ENCODE results near the gene HEMK1. TPM values are rescaled to one million over a fixed set of nuclear protein-coding genes. Genes with fewer than 3 reads are reported as not detected.

The HEMK1 gene
- total and polyA plus RNA-seq, 5 donors from 2014 or later = 18.5 to 24.9 (median 22.1) TPM

DNA sequence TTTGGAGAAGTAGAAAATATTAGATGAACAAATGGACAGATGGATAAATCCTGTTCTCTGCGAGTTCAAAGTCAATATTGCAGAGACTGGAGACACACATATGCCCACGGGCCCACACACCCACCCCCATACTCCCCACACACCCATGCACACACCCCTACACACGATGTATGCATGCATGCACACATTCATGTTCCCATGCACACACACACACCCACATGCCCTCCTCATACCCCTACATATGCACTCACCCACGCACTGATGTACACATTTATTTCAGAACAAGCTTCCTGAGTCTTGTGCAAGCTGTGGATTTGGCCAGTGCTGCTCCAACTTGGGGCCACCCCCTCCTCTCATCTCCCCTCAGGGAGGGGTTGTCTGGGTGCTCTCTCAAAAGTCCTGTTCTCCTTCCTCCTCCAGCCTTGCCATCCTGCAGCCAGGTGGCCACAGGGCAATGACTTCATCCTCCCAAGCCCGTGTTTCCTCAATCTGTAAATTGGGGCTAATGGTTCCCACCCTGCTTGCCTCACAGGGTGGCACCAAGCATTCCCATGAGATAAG lies 64.0 kb downstream of the HEMK1 start:
- DNase-seq (no peak), ATAC-seq (ENCODE audit: low read depth in 2 of 2) (peak in 1 of 2 donors; percentile 17)
- H3K9me3 Mint-ChIP-seq = no peaks in the 10 kb centered on the region
- H3K27me3 Mint-ChIP-seq = no peaks in the 10 kb centered on the region
- H3K4me1 Mint-ChIP-seq = peaks cover 33 to 91% (median 72%) of the 10 kb centered on the region in 4 donors
- H3K36me3 Mint-ChIP-seq = peaks cover 11% of the 10 kb centered on the region
- H3K4me3 ChIP-seq (ENCODE audit: low read depth, low read length) = no peak overlapping the region
- H3K4me1 ChIP-seq (ENCODE audit: control insufficient read depth, insufficient read depth, low read length, poor library complexity, severe bottlenecking) = peaks cover 76% of the 10 kb centered on the region
- no peak overlapping the region for H3K27ac ChIP-seq (ENCODE audit: insufficient read depth, low read length, poor library complexity, severe bottlenecking)
- H3K4me3 Mint-ChIP-seq = peak overlapping the region in 2 of 4 donors; percentile 47 to 64
- no peaks in the 10 kb centered on the region for H3K27me3 ChIP-seq (ENCODE audit: control insufficient read depth, insufficient read depth, low read length)
- H3K27ac Mint-ChIP-seq = peak overlapping the region in 2 of 3 donors; percentile 74 to 89
- no peaks in the 10 kb centered on the region for H3K9me3 ChIP-seq (ENCODE audit: control insufficient read depth in 2 of 2, low read length in 2 of 2)
- H3K36me3 ChIP-seq (ENCODE audit: control insufficient read depth, insufficient read depth, low read length) = peaks cover 2% of the 10 kb centered on the region

- Mint-ChIP-seq H3K4me3 (no peak overlapping the region), H3K27me3 (no peaks in the 10 kb centered on the region), H3K4me1 (peaks cover 33 to 84% (median 63%) of the 10 kb centered on the region in 4 donors), H3K27ac (peak overlapping the region in 1 of 3 donors; percentile 75), H3K36me3 (peaks cover 19% of the 10 kb centered on the region), H3K9me3 (no peaks in the 10 kb centered on the region)
- DNase-seq (no peak), ATAC-seq (ENCODE audit: low read depth in 2 of 2) (no peak)
- Histone ChIP-seq H3K27me3 (ENCODE audit: control insufficient read depth, insufficient read depth, low read length) (no peaks in the 10 kb centered on the region), H3K4me3 (ENCODE audit: low read depth, low read length) (no peak overlapping the region), H3K27ac (ENCODE audit: insufficient read depth, low read length, poor library complexity, severe bottlenecking) (no peak overlapping the region), H3K4me1 (ENCODE audit: control insufficient read depth, insufficient read depth, low read length, poor library complexity, severe bottlenecking) (peaks cover 58% of the 10 kb centered on the region), H3K9me3 (ENCODE audit: control insufficient read depth in 2 of 2, low read length in 2 of 2) (no peaks in the 10 kb centered on the region), H3K36me3 (ENCODE audit: control insufficient read depth, insufficient read depth, low read length) (peaks cover 5% of the 10 kb centered on the region)
These were observed 65.7 kb downstream of the HEMK1 start for GRCh38 chr3:50635066-50635465.

DNA sequence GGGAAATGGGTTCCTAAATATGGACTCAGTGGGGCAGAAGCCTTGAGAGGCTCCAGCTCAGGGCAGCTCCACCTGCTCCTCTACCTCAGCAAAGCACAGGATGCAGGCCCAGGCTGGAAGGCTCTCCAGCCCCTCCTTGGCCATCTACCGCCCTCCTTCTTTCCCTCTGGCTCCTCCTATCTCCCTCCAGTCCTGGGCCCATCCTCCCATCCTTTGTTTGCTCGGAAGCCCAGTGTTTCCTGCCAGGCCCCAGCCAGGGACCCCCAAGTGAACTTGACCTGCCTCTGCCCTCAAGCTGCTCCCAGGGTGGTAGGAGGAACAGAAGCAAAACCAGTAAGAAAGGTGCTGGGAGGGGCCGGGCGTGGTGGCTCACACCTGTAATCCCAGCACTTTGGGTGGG lies 67.7 kb downstream of the HEMK1 start:
- H3K4me1 ChIP-seq (ENCODE audit: control insufficient read depth, insufficient read depth, low read length, poor library complexity, severe bottlenecking) = peaks cover 39% of the 10 kb centered on the region

DNA sequence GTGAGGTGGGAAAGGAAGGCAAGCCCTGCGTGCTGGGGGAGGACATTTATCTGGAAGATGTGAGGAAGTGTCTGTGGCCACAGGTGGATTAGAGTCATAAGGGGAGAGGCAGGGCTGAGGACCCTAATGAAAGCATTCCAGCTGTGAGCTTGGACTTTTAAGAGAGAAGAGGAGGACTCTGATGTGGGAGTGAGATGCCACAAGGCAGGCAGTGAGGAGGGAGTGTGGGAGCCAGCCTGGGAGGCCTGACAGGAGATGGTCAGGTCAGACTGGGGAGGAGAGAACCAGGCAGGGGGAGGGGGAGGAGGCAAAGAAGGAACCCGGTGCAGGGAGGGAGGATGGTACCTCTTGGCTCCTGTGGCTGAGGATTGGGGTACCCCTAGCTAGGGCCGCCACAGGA lies 68.6 kb downstream of the HEMK1 start:
- Mint-ChIP-seq H3K4me3 (no peak overlapping the region), H3K27me3 (no peaks in the 10 kb centered on the region), H3K27ac (peak overlapping the region; percentile 82 to 94 (median 93)), H3K9me3 (no peaks in the 10 kb centered on the region), H3K36me3 (peaks cover 30% of the 10 kb centered on the region), H3K4me1 (peaks cover 16 to 57% (median 39%) of the 10 kb centered on the region in 4 donors)
- Histone ChIP-seq H3K4me1 (ENCODE audit: control insufficient read depth, insufficient read depth, low read length, poor library complexity, severe bottlenecking) (peaks cover 30% of the 10 kb centered on the region), H3K4me3 (ENCODE audit: low read depth, low read length) (no peak overlapping the region), H3K27ac (ENCODE audit: insufficient read depth, low read length, poor library complexity, severe bottlenecking) (no peak overlapping the region), H3K36me3 (ENCODE audit: control insufficient read depth, insufficient read depth, low read length) (peaks cover 26% of the 10 kb centered on the region), H3K27me3 (ENCODE audit: control insufficient read depth, insufficient read depth, low read length) (no peaks in the 10 kb centered on the region), H3K9me3 (ENCODE audit: control insufficient read depth in 2 of 2, low read length in 2 of 2) (no peaks in the 10 kb centered on the region)
- DNase-seq = no peak
- no peak for ATAC-seq (ENCODE audit: low read depth in 2 of 2)

More for the DNA sequence above, 67.7 kb downstream of the HEMK1 start:
- Mint-ChIP-seq H3K9me3 (no peaks in the 10 kb centered on the region), H3K36me3 (peaks cover 27% of the 10 kb centered on the region), H3K27me3 (no peaks in the 10 kb centered on the region), H3K4me1 (peaks cover 25 to 66% (median 48%) of the 10 kb centered on the region in 4 donors), H3K4me3 (no peak overlapping the region), H3K27ac (peak overlapping the region in 2 of 3 donors; percentile 83 to 93)
- ATAC-seq (ENCODE audit: low read depth in 2 of 2) = no peak
- H3K27ac ChIP-seq (ENCODE audit: insufficient read depth, low read length, poor library complexity, severe bottlenecking) = no peak overlapping the region
- DNase-seq = no peak
- H3K36me3 ChIP-seq (ENCODE audit: control insufficient read depth, insufficient read depth, low read length) = peaks cover 19% of the 10 kb centered on the region
- no peak overlapping the region for H3K4me3 ChIP-seq (ENCODE audit: low read depth, low read length)
- no peaks in the 10 kb centered on the region for H3K9me3 ChIP-seq (ENCODE audit: control insufficient read depth in 2 of 2, low read length in 2 of 2)
- H3K27me3 ChIP-seq (ENCODE audit: control insufficient read depth, insufficient read depth, low read length) = no peaks in the 10 kb centered on the region

DNA sequence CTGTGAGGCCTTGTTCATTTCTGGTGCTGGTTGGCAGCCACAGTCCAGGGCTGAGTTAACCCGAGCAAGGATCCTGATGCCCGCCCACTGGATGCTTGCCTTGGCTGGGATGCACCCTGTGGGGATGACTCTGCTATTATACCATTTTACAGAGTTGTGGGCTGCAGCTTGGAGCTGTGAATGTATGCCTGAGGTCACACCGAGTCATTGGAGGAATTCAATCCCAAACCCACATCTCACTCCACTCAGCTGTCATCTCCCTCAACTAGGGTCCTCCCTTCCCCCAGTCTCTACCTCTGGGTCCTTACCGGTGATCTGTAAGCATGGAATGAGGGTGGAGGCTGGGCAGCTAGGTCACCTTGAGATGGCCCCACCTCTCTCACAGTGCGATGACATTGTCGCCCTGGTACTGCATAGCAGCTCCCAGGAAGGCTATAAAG lies 69.8 kb downstream of the HEMK1 start:
- H3K36me3 Mint-ChIP-seq = peaks cover 33% of the 10 kb centered on the region

GRCh38 chr3:50642382-50642781 lies 73.1 kb downstream of the HEMK1 start:
- Histone ChIP-seq H3K9me3 (ENCODE audit: control insufficient read depth in 2 of 2, low read length in 2 of 2) (no peaks in the 10 kb centered on the region), H3K27me3 (ENCODE audit: control insufficient read depth, insufficient read depth, low read length) (no peaks in the 10 kb centered on the region), H3K36me3 (ENCODE audit: control insufficient read depth, insufficient read depth, low read length) (peaks cover 69% of the 10 kb centered on the region), H3K27ac (ENCODE audit: insufficient read depth, low read length, poor library complexity, severe bottlenecking) (no peak overlapping the region), H3K4me3 (ENCODE audit: low read depth, low read length) (no peak overlapping the region), H3K4me1 (ENCODE audit: control insufficient read depth, insufficient read depth, low read length, poor library complexity, severe bottlenecking) (peaks cover 4% of the 10 kb centered on the region)
- peaks cover 0 to 19% (median 12%) of the 10 kb centered on the region in 4 donors for H3K4me1 Mint-ChIP-seq
- no peaks in the 10 kb centered on the region for H3K27me3 Mint-ChIP-seq
- H3K4me3 Mint-ChIP-seq = no peak overlapping the region
- no peaks in the 10 kb centered on the region for H3K9me3 Mint-ChIP-seq
- ATAC-seq (ENCODE audit: low read depth in 2 of 2) (no peak), DNase-seq (no peak)
- peaks cover 38% of the 10 kb centered on the region for H3K36me3 Mint-ChIP-seq
- no peak overlapping the region for H3K27ac Mint-ChIP-seq

More for the DNA sequence above, 69.8 kb downstream of the HEMK1 start:
- Histone ChIP-seq H3K27me3 (ENCODE audit: control insufficient read depth, insufficient read depth, low read length) (no peaks in the 10 kb centered on the region), H3K36me3 (ENCODE audit: control insufficient read depth, insufficient read depth, low read length) (peaks cover 37% of the 10 kb centered on the region), H3K9me3 (ENCODE audit: control insufficient read depth in 2 of 2, low read length in 2 of 2) (no peaks in the 10 kb centered on the region), H3K27ac (ENCODE audit: insufficient read depth, low read length, poor library complexity, severe bottlenecking) (no peak overlapping the region), H3K4me1 (ENCODE audit: control insufficient read depth, insufficient read depth, low read length, poor library complexity, severe bottlenecking) (peaks cover 21% of the 10 kb centered on the region), H3K4me3 (ENCODE audit: low read depth, low read length) (no peak overlapping the region)
- Mint-ChIP-seq H3K27ac (peak overlapping the region in 1 of 3 donors; percentile 69), H3K27me3 (no peaks in the 10 kb centered on the region), H3K4me3 (no peak overlapping the region), H3K9me3 (no peaks in the 10 kb centered on the region), H3K4me1 (peaks cover 8 to 46% (median 30%) of the 10 kb centered on the region in 4 donors)
- DNase-seq = no peak
- no peak for ATAC-seq (ENCODE audit: low read depth in 2 of 2)

DNA sequence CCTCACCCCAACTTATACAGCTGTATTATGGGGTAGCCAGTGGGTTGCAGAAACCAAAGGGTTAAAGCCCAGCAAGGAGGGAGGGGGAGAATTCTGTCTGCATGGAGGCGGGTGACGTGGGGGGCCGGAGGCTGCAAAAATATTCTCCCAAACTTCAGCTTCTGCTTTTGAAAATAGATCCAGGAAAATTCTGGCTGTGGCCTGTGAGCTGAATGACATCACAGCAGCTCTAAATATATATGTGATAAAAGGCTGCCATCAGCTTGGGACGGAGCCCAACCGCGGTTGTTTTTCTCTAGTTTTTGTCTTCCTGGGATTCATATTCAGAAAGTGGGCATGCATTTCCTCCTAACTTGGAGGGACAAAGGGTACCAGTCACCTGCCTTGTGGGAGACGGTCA lies 75.2 kb downstream of the HEMK1 start:
- no peak overlapping the region for H3K27ac ChIP-seq (ENCODE audit: insufficient read depth, low read length, poor library complexity, severe bottlenecking)
- no peak for DNase-seq
- Mint-ChIP-seq H3K36me3 (peaks cover 38% of the 10 kb centered on the region), H3K9me3 (no peaks in the 10 kb centered on the region), H3K4me1 (peaks cover 0 to 6% (median 2%) of the 10 kb centered on the region in 4 donors), H3K4me3 (no peak overlapping the region), H3K27me3 (no peaks in the 10 kb centered on the region), H3K27ac (peak overlapping the region in 1 of 3 donors; percentile 59)
- no peaks in the 10 kb centered on the region for H3K27me3 ChIP-seq (ENCODE audit: control insufficient read depth, insufficient read depth, low read length)
- H3K4me3 ChIP-seq (ENCODE audit: low read depth, low read length) = no peak overlapping the region
- H3K9me3 ChIP-seq (ENCODE audit: control insufficient read depth in 2 of 2, low read length in 2 of 2) = no peaks in the 10 kb centered on the region
- peaks cover 85% of the 10 kb centered on the region for H3K36me3 ChIP-seq (ENCODE audit: control insufficient read depth, insufficient read depth, low read length)
- no peak for ATAC-seq (ENCODE audit: low read depth in 2 of 2)
- no peaks in the 10 kb centered on the region for H3K4me1 ChIP-seq (ENCODE audit: control insufficient read depth, insufficient read depth, low read length, poor library complexity, severe bottlenecking)

DNA sequence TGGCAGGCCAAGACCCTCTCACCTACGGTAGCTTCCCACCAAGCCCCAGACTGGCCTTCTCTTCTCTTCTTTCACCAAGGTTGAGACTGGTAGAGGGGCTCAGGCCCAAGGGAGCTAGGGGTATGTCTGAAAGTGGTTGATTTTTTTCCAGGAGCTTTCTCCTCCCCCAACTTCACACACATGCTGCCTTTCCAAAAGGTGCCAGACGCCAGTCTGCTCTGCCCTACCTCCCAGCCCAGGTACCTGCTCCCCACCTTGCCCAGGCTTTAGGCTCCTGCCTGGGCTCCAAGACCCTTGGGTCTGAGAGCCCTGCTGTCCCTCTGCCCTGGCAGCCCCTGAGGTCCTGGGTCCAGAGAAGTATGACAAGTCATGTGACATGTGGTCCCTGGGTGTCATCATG lies 76.1 kb downstream of the HEMK1 start:
- Histone ChIP-seq H3K27me3 (ENCODE audit: control insufficient read depth, insufficient read depth, low read length) (no peaks in the 10 kb centered on the region), H3K9me3 (ENCODE audit: control insufficient read depth in 2 of 2, low read length in 2 of 2) (no peaks in the 10 kb centered on the region), H3K4me1 (ENCODE audit: control insufficient read depth, insufficient read depth, low read length, poor library complexity, severe bottlenecking) (no peaks in the 10 kb centered on the region), H3K4me3 (ENCODE audit: low read depth, low read length) (no peak overlapping the region), H3K36me3 (ENCODE audit: control insufficient read depth, insufficient read depth, low read length) (peaks cover 83% of the 10 kb centered on the region), H3K27ac (ENCODE audit: insufficient read depth, low read length, poor library complexity, severe bottlenecking) (no peak overlapping the region)
- H3K27me3 Mint-ChIP-seq = no peaks in the 10 kb centered on the region
- ATAC-seq (ENCODE audit: low read depth in 2 of 2) (no peak), DNase-seq (no peak)
- no peak overlapping the region for H3K4me3 Mint-ChIP-seq
- H3K4me1 Mint-ChIP-seq = peaks cover 0 to 3% (median 1%) of the 10 kb centered on the region in 4 donors
- peaks cover 34% of the 10 kb centered on the region for H3K36me3 Mint-ChIP-seq
- no peak overlapping the region for H3K27ac Mint-ChIP-seq
- no peaks in the 10 kb centered on the region for H3K9me3 Mint-ChIP-seq

Measured in CD4-positive, CD25-positive, alpha-beta regulatory T cell (primary cell).